Type B pancreatic cell (in vitro differentiated cells): Measurements from ENCODE around the gene CYP46A1. TPM values are rescaled to one million over a fixed set of nuclear protein-coding genes. Genes with fewer than 3 reads are reported as not detected.

Experiments used
- DNase-seq: peaks from one replicate; pipeline ENCODE4 v3.0.0; 2021; ENCODE audit warnings: mixed read lengths; ENCODE audit not compliant: unreplicated experiment; ENCODE audit errors: extremely low spot score
- H3K27ac Mint-ChIP-seq: 2 replicates; pipeline ENCODE4 v1.8.0; 2021; ENCODE audit warnings: mild to moderate bottlenecking, mixed read lengths
- H3K27me3 Mint-ChIP-seq: 2 replicates; pipeline ENCODE4 v1.8.0; 2021; ENCODE audit warnings: mixed read lengths
- H3K36me3 Mint-ChIP-seq: 2 replicates; pipeline ENCODE4 v1.8.0; 2021; ENCODE audit warnings: mixed read lengths
- H3K4me1 Mint-ChIP-seq: one replicate; pipeline ENCODE4 v1.8.0; 2021; ENCODE audit warnings: mixed read lengths; ENCODE audit not compliant: unreplicated experiment
- H3K4me3 Mint-ChIP-seq: 2 replicates; pipeline ENCODE4 v1.8.0; 2021; ENCODE audit warnings: mild to moderate bottlenecking, mixed read lengths
- H3K9me3 Mint-ChIP-seq: 2 replicates; pipeline ENCODE4 v1.8.0; 2021; ENCODE audit warnings: mixed read lengths
- CTCF ChIP-seq: fragments of 200-600 bp; sonication (generic); conservative IDR thresholded peaks from 2 replicates; pipeline ENCODE4 v1.5.0; 2021; ENCODE audit warnings: antibody characterized with exemption, mild to moderate bottlenecking
- total RNA-seq: library from RNA; stranded (reverse); gene quantifications from 2 replicates; pipeline ENCODE4 v1.2.1, GENCODE V29; 2021; ENCODE audit warnings: low replicate concordance

Gene CYP46A1
- total RNA-seq, 1 donor from 2014 or later: 4.7 TPM

DNA sequence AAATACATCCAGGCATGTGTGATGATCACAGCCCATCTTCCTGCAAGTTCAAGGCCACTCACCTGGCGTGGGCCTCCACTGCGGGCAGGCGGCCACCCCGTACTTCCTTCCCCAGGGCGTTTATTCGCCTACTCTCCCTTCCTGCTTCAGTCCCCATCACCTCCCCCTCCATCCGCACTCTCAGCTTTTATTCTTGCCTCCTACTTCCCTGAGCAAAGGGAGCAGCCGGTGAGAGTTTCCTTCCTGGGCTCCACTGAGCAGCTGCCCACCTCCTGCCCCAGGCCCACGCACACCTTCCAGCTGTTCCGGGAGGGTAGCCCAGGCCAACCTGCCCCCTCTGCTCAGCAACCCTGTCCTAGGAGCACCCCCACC is 4.1 kb downstream of the CYP46A1 start:
- no peak for TF ChIP-seq CTCF
- peaks cover 47% of the 10 kb centered on the region for H3K27me3 Mint-ChIP-seq
- H3K36me3 Mint-ChIP-seq: no peaks in the 10 kb centered on the region
- H3K4me3 Mint-ChIP-seq: no peak overlapping the region
- peaks cover 9% of the 10 kb centered on the region for H3K4me1 Mint-ChIP-seq
- H3K9me3 Mint-ChIP-seq: no peaks in the 10 kb centered on the region
- peak; percentile 51 for DNase-seq
- no peak overlapping the region for H3K27ac Mint-ChIP-seq

DNA sequence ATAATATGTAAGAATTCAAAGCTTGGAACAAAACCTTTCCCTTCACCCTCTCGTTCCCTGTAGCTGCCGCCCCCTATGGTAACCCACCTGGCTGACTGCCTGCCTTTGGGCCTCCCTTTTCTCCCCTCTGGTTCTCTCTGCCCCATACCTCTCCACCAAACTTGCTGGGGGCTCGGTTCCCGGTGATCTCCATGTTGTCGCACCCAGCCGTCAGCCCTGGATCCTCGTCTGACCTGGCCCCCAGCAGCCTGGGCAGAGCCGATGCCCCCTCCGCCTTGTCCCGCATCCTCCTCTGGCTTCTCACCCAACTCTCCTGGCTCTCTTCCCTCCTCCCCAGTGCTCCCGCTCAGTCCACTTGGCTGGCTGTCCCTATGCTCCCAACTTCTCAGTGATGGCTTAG is 4.5 kb downstream of the CYP46A1 start:
- H3K27ac Mint-ChIP-seq: no peak overlapping the region
- peaks cover 47% of the 10 kb centered on the region for H3K27me3 Mint-ChIP-seq
- TF ChIP-seq CTCF: no peak
- H3K4me1 Mint-ChIP-seq: peaks cover 9% of the 10 kb centered on the region
- H3K4me3 Mint-ChIP-seq: no peak overlapping the region
- H3K36me3 Mint-ChIP-seq: no peaks in the 10 kb centered on the region
- DNase-seq: peak; percentile 66
- H3K9me3 Mint-ChIP-seq: no peaks in the 10 kb centered on the region

GRCh38 chr14:99689266-99690236 is 5.5 kb downstream of the CYP46A1 start:
- H3K4me3 Mint-ChIP-seq: no peak overlapping the region
- H3K27me3 Mint-ChIP-seq: peaks cover 50% of the 10 kb centered on the region
- H3K4me1 Mint-ChIP-seq: peaks cover 9% of the 10 kb centered on the region
- no peak for TF ChIP-seq CTCF
- H3K9me3 Mint-ChIP-seq: no peaks in the 10 kb centered on the region
- H3K27ac Mint-ChIP-seq: no peak overlapping the region
- peak; percentile 54 for DNase-seq
- H3K36me3 Mint-ChIP-seq: no peaks in the 10 kb centered on the region

- H3K4me1 Mint-ChIP-seq: peaks cover 4% of the 10 kb centered on the region
- DNase-seq: peak; percentile 18
- no peak overlapping the region for H3K4me3 Mint-ChIP-seq
- H3K9me3 Mint-ChIP-seq: no peaks in the 10 kb centered on the region
- H3K27me3 Mint-ChIP-seq: peaks cover 46% of the 10 kb centered on the region
- no peaks in the 10 kb centered on the region for H3K36me3 Mint-ChIP-seq
- H3K27ac Mint-ChIP-seq: no peak overlapping the region
- no peak for TF ChIP-seq CTCF
These were observed 6.5 kb downstream of the CYP46A1 start for GRCh38 chr14:99690636-99691035.

GRCh38 chr14:99691111-99691885 is 7.2 kb downstream of the CYP46A1 start:
- H3K4me1 Mint-ChIP-seq: peaks cover 4% of the 10 kb centered on the region
- H3K4me3 Mint-ChIP-seq: no peak overlapping the region
- no peak for TF ChIP-seq CTCF
- no peak overlapping the region for H3K27ac Mint-ChIP-seq
- peaks cover 39% of the 10 kb centered on the region for H3K27me3 Mint-ChIP-seq
- no peaks in the 10 kb centered on the region for H3K36me3 Mint-ChIP-seq
- DNase-seq: peak; percentile 42
- no peaks in the 10 kb centered on the region for H3K9me3 Mint-ChIP-seq
